Mesodermal cell (in vitro differentiated cells): Measurements from ENCODE around the gene STAT5A.

ENCODE experiments used
- H3K27ac ChIP-seq: 2 replicates; pipeline ENCODE4 v1.7.0; 2013; ENCODE audit warnings: mild to moderate bottlenecking, low read depth, low read length, moderate library complexity; ENCODE audit not compliant: severe bottlenecking
- H3K36me3 ChIP-seq: 2 replicates; pipeline ENCODE4 v1.7.1; 2013; ENCODE audit warnings: mild to moderate bottlenecking, low read length, moderate library complexity; ENCODE audit not compliant: control insufficient read depth, insufficient read depth
- H3K4me1 ChIP-seq: one replicate; pipeline ENCODE4 v1.7.1; 2013; ENCODE audit warnings: mild to moderate bottlenecking, low read length; ENCODE audit not compliant: insufficient read depth, control insufficient read depth, poor library complexity, severe bottlenecking
- H3K4me3 ChIP-seq: 2 replicates; pipeline ENCODE4 v1.7.0; 2013; ENCODE audit warnings: low read length, control low read depth, mild to moderate bottlenecking; ENCODE audit not compliant: insufficient read depth, poor library complexity, severe bottlenecking; ENCODE audit errors: extremely low read depth
- H3K9me3 ChIP-seq: 2 replicates; pipeline ENCODE4 v1.7.1; 2013; ENCODE audit warnings: mild to moderate bottlenecking, low read length, moderate library complexity; ENCODE audit not compliant: control insufficient read depth
- WGBS, 2 experiments: methylation state at CpG; one replicate each; pipeline ENCODE4 v1.1.5; 2013; ENCODE audit warnings: missing lambda C conversion rate in 2 of 2; ENCODE audit not compliant: insufficient coverage in 2 of 2; 5-methylcytosine and 5-hydroxymethylcytosine counted together

STAT5A gene

GRCh38 chr17:42309986-42310786, 21.9 kb downstream of the STAT5A start:
- Histone ChIP-seq H3K36me3 (peaks cover 7% of the 10 kb centered on the region), H3K4me3 (no peak overlapping the region), H3K4me1 (peaks cover 40% of the 10 kb centered on the region)

GRCh38 chr17:42310787-42311215, 22.5 kb downstream of the STAT5A start:
- H3K9me3 ChIP-seq = no peaks in the 10 kb centered on the region
- H3K27ac ChIP-seq = peak overlapping the region; percentile 50
- H3K4me3 ChIP-seq = no peak overlapping the region
- peaks cover 13% of the 10 kb centered on the region for H3K36me3 ChIP-seq
- WGBS, 2 experiments = 88 to 91% methylated on average over 8 to 9 of the region's 9 CpGs
- peaks cover 38% of the 10 kb centered on the region for H3K4me1 ChIP-seq

More at GRCh38 chr17:42309986-42310786, 21.9 kb downstream of the STAT5A start:
- H3K27ac ChIP-seq = no peak overlapping the region
- H3K9me3 ChIP-seq = no peaks in the 10 kb centered on the region
- 87 to 88% methylated on average over 15 to 16 of the region's 19 CpGs for WGBS, 2 experiments

- H3K4me1 ChIP-seq = peaks cover 37% of the 10 kb centered on the region
- H3K9me3 ChIP-seq = no peaks in the 10 kb centered on the region
- peaks cover 20% of the 10 kb centered on the region for H3K36me3 ChIP-seq
- H3K27ac ChIP-seq = peak overlapping the region; percentile 50
- 83 to 84% methylated on average over 16 to 17 of the region's 19 CpGs for WGBS, 2 experiments
- no peak overlapping the region for H3K4me3 ChIP-seq
Observed at GRCh38 chr17:42311240-42312034, 23.1 kb downstream of the STAT5A start.

- H3K4me3 ChIP-seq = no peak overlapping the region
- 50% methylated on average over 4 to 5 of the region's 5 CpGs for whole genome bisulfite sequencing, 2 experiments
- H3K27ac ChIP-seq = peak overlapping the region; percentile 50
- H3K36me3 ChIP-seq = peaks cover 25% of the 10 kb centered on the region
- H3K9me3 ChIP-seq = no peaks in the 10 kb centered on the region
- H3K4me1 ChIP-seq = peaks cover 37% of the 10 kb centered on the region
Observed at GRCh38 chr17:42312035-42312284, 23.7 kb downstream of the STAT5A start.

- H3K4me1 ChIP-seq = peaks cover 37% of the 10 kb centered on the region
- 21 to 23% methylated on average over 22 to 33 of the region's 54 CpGs for WGBS, 2 experiments
- H3K4me3 ChIP-seq = no peak overlapping the region
- peak overlapping the region; percentile 50 for H3K27ac ChIP-seq
- H3K36me3 ChIP-seq = peaks cover 30% of the 10 kb centered on the region
- no peaks in the 10 kb centered on the region for H3K9me3 ChIP-seq
Observed at GRCh38 chr17:42312285-42313130, 24.2 kb downstream of the STAT5A start.

- peaks cover 37% of the 10 kb centered on the region for H3K4me1 ChIP-seq
- H3K4me3 ChIP-seq = no peak overlapping the region
- H3K27ac ChIP-seq = no peak overlapping the region
- H3K36me3 ChIP-seq = peaks cover 39% of the 10 kb centered on the region
- H3K9me3 ChIP-seq = no peaks in the 10 kb centered on the region
- WGBS, 2 experiments = 100% methylated on average over 2 to 3 of the region's 4 CpGs
Observed at GRCh38 chr17:42313389-42313772, 25.1 kb downstream of the STAT5A start.

GRCh38 chr17:42313773-42314566, 25.7 kb downstream of the STAT5A start:
- H3K36me3 ChIP-seq = peaks cover 45% of the 10 kb centered on the region
- no peak overlapping the region for H3K4me3 ChIP-seq
- H3K9me3 ChIP-seq = no peaks in the 10 kb centered on the region
- H3K4me1 ChIP-seq = peaks cover 37% of the 10 kb centered on the region
- no peak overlapping the region for H3K27ac ChIP-seq
- WGBS, 2 experiments = 82 to 88% methylated on average over 11 to 12 of the region's 14 CpGs

- H3K4me1 ChIP-seq = peaks cover 48% of the 10 kb centered on the region
- peaks cover 50% of the 10 kb centered on the region for H3K36me3 ChIP-seq
- H3K27ac ChIP-seq = no peak overlapping the region
- H3K4me3 ChIP-seq = no peak overlapping the region
- WGBS, 2 experiments = 87 to 90% methylated on average over 6 to 7 of the region's 10 CpGs
- no peaks in the 10 kb centered on the region for H3K9me3 ChIP-seq
Observed at GRCh38 chr17:42315402-42316156, 27.3 kb downstream of the STAT5A start.

- H3K4me1 ChIP-seq = peaks cover 39% of the 10 kb centered on the region
- H3K9me3 ChIP-seq = no peaks in the 10 kb centered on the region
- peaks cover 62% of the 10 kb centered on the region for H3K36me3 ChIP-seq
- no CpG with 5 or more reads among the region's 4 CpGs for WGBS, 2 experiments
- H3K4me3 ChIP-seq = no peak overlapping the region
- no peak overlapping the region for H3K27ac ChIP-seq
Observed at GRCh38 chr17:42316755-42317154, 28.5 kb downstream of the STAT5A start.
